Endometrial microvascular endothelial cells (primary cell): Measurements from ENCODE around the gene KLHL29. TPM values are rescaled to one million over a fixed set of nuclear protein-coding genes. Genes with fewer than 3 reads are reported as not detected.

Source experiments
- in situ Hi-C: cut with HindIII; loops from 2 replicates; pipeline ENCODE4 v1.10.0; 2017; ENCODE audit warnings: low sequenced_read_pairs, low pct_unique_long_range_greater_than_20kb; ENCODE audit errors: inconsistent ontology term
- total RNA-seq: library from RNA; depleted of rRNA; stranded (reverse); fragments of >200 nt; gene quantifications from one replicate; pipeline ENCODE4 v1.2.3, GENCODE V29; 2015; ENCODE audit errors: inconsistent ontology term

Gene KLHL29
- total RNA-seq, 1 donor from 2014 or later = 4.0 TPM

GRCh38 chr2:23622966-23623675, 238.1 kb downstream of the KLHL29 start:
- in situ Hi-C loops = no loop called here

- in situ Hi-C loops = no loop called here
Observed at GRCh38 chr2:23624378-23624777, 239.4 kb downstream of the KLHL29 start.

GRCh38 chr2:23624915-23625314, 239.9 kb downstream of the KLHL29 start:
- in situ Hi-C loops = no loop called here

- in situ Hi-C loops = no loop called here
Observed at GRCh38 chr2:23625726-23626125, 240.7 kb downstream of the KLHL29 start.

GRCh38 chr2:23626701-23627230, 241.8 kb downstream of the KLHL29 start:
- in situ Hi-C loops = no loop called here

GRCh38 chr2:23627236-23628009, 242.4 kb downstream of the KLHL29 start:
- in situ Hi-C loops = no loop called here

- in situ Hi-C loops = no loop called here
Observed at GRCh38 chr2:23628926-23629771, 244.2 kb downstream of the KLHL29 start.

GRCh38 chr2:23629772-23630480, 244.9 kb downstream of the KLHL29 start:
- in situ Hi-C loops = no loop called here

- in situ Hi-C loops = no loop called here
Observed at GRCh38 chr2:23630961-23631360, 246.0 kb downstream of the KLHL29 start.

- in situ Hi-C loops = no loop called here
Observed at GRCh38 chr2:23631389-23631788, 246.4 kb downstream of the KLHL29 start.

- in situ Hi-C loops = no loop called here
Observed at GRCh38 chr2:23632386-23632785, 247.4 kb downstream of the KLHL29 start.

- in situ Hi-C loops = no loop called here
Observed at GRCh38 chr2:23632831-23633395, 247.9 kb downstream of the KLHL29 start.

- in situ Hi-C loops = no loop called here
Observed at GRCh38 chr2:23633966-23634365, 249.0 kb downstream of the KLHL29 start.

- in situ Hi-C loops = no loop called here
Observed at GRCh38 chr2:23635442-23636340, 250.7 kb downstream of the KLHL29 start.

- in situ Hi-C loops = no loop called here
Observed at GRCh38 chr2:23636426-23636825, 251.4 kb downstream of the KLHL29 start.

GRCh38 chr2:23637011-23637778, 252.2 kb downstream of the KLHL29 start:
- in situ Hi-C loops = no loop called here
